ENCODE measurements around the gene HPCAL1. TPM values are rescaled to one million over a fixed set of nuclear protein-coding genes. Genes with fewer than 3 reads are reported as not detected.
A peak's percentile ranks its signal among the peaks of the same experiment; 100 is the strongest.

Gene HPCAL1
- total and polyA plus RNA-seq, 8 donors = 22.1 to 32.7 (median 26.4) TPM

GRCh38 chr2:10383960-10384734, 81.4 kb downstream of the HPCAL1 start:
- Histone ChIP-seq H3K27ac (no peak overlapping the region), H3K4me3 (no peak overlapping the region), H3K4me1 (peaks cover 0 to 4% (median 0%) of the 10 kb centered on the region in 3 donors), H3K36me3 (no peaks in the 10 kb centered on the region), H3K27me3 (no peaks in the 10 kb centered on the region), H3K9me3 (no peaks in the 10 kb centered on the region)
- ATAC-seq (no peak), FAIRE-seq (no peak), DNase-seq (no peak)
- intact Hi-C loops (cut with DNase I) = no loop called here
- 62 to 70% methylated on average over 8 of the region's 8 CpGs for WGBS, 2 donors
- TF ChIP-seq CTCF (IDR thresholded peaks at IDR 0.05) = no peak

- WGBS, 2 donors = 85 to 89% methylated on average over 17 of the region's 17 CpGs
- FAIRE-seq (no peak), DNase-seq (no peak), ATAC-seq (no peak)
- H3K4me1 ChIP-seq = peaks cover 0 to 7% (median 0%) of the 10 kb centered on the region in 3 donors
- intact Hi-C loops (cut with DNase I) = no loop called here
- no peak overlapping the region for H3K4me3 ChIP-seq
- no peaks in the 10 kb centered on the region for H3K27me3 ChIP-seq
- H3K36me3 ChIP-seq = no peaks in the 10 kb centered on the region
- H3K9me3 ChIP-seq = no peaks in the 10 kb centered on the region
- no peak overlapping the region for H3K27ac ChIP-seq
- no peak for TF ChIP-seq CTCF (IDR thresholded peaks at IDR 0.05)
Measured at GRCh38 chr2:10385501-10385900, 82.8 kb downstream of the HPCAL1 start.

- Histone ChIP-seq H3K4me3 (no peak overlapping the region), H3K4me1 (peaks cover 0 to 7% (median 0%) of the 10 kb centered on the region in 3 donors), H3K36me3 (no peaks in the 10 kb centered on the region), H3K9me3 (no peaks in the 10 kb centered on the region), H3K27me3 (no peaks in the 10 kb centered on the region), H3K27ac (no peak overlapping the region)
- no peak for TF ChIP-seq CTCF (IDR thresholded peaks at IDR 0.05)
- ATAC-seq (peak in 1 of 4 donors; percentile 18), FAIRE-seq (no peak), DNase-seq (peak in 1 of 6 donors; percentile 25)
- intact Hi-C loops (cut with DNase I) = no loop called here
- WGBS, 2 donors = 65 to 68% methylated on average over 11 of the region's 11 CpGs
Measured at GRCh38 chr2:10385933-10386773, 83.4 kb downstream of the HPCAL1 start.

GRCh38 chr2:10387033-10387432, 84.3 kb downstream of the HPCAL1 start:
- no peak overlapping the region for H3K4me3 ChIP-seq
- DNase-seq (peak in 1 of 6 donors; percentile 41), FAIRE-seq (no peak), ATAC-seq (no peak)
- H3K36me3 ChIP-seq = no peaks in the 10 kb centered on the region
- no peaks in the 10 kb centered on the region for H3K27me3 ChIP-seq
- H3K4me1 ChIP-seq = peaks cover 0 to 3% (median 0%) of the 10 kb centered on the region in 3 donors
- WGBS, 2 donors = 74 to 79% methylated on average over 14 of the region's 14 CpGs
- intact Hi-C loops (cut with DNase I) = no loop called here
- no peak for TF ChIP-seq CTCF (IDR thresholded peaks at IDR 0.05)
- no peaks in the 10 kb centered on the region for H3K9me3 ChIP-seq
- H3K27ac ChIP-seq = no peak overlapping the region
